ENCODE measurements around the gene POLRMT.

DNA sequence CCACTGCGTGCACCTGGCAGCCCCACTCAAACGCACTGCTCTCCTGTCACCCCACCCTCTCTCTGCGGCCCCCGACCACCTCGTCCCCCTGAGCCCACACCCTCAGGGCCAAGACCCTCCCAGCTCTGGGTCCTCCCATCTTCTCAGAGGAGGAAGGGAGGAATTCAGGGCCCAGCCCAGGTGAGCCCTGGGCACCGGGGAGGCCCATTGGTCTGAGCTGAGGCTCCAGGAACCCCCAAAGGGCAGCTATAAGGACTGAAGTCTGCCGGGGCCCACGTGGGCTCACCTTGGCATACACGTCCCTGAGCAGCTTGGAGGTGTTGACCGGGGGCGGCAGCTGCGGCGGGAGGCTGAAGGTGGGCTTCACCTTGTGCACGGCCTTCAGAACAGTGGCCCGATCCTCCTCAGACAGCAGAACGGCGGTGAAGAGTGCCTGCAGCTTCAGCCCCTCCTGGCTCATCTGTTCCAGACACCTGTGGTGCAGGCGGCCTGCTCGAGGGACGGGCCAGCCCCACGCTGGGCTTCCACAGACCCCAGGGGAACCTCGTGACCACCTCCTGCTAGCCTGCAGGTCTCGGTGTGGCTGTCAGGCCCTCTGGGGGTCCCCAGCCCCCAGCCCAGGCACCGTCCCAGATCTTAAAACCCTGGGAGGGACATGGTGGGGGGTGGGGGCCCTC, 8.8 kb downstream of the POLRMT start:
- TF ChIP-seq TAF1 (IDR thresholded peaks at IDR 0.05; ENCODE audit: borderline replicate concordance, low read depth, low read length) (no peak), RXRA (IDR thresholded peaks at IDR 0.05; ENCODE audit: borderline replicate concordance, low read depth) (no peak), POLR2AphosphoS5 (IDR thresholded peaks at IDR 0.05; ENCODE audit: low read depth, low read length) (no peak)
- TF ChIP-seq, protein P1, sequence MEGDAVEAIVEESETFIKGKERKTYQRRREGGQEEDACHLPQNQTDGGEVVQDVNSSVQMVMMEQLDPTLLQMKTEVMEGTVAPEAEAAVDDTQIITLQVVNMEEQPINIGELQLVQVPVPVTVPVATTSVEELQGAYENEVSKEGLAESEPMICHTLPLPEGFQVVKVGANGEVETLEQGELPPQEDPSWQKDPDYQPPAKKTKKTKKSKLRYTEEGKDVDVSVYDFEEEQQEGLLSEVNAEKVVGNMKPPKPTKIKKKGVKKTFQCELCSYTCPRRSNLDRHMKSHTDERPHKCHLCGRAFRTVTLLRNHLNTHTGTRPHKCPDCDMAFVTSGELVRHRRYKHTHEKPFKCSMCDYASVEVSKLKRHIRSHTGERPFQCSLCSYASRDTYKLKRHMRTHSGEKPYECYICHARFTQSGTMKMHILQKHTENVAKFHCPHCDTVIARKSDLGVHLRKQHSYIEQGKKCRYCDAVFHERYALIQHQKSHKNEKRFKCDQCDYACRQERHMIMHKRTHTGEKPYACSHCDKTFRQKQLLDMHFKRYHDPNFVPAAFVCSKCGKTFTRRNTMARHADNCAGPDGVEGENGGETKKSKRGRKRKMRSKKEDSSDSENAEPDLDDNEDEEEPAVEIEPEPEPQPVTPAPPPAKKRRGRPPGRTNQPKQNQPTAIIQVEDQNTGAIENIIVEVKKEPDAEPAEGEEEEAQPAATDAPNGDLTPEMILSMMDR (IDR thresholded peaks at IDR 0.05) = no peak

Data from SK-N-SH (cell line).